K562 (cell line): Measurements from ENCODE around the gene ITPR3. TPM values are rescaled to one million over a fixed set of nuclear protein-coding genes. Genes with fewer than 3 reads are reported as not detected.

ENCODE experiments used
- ATAC-seq: fragments of 200-7000 bp; cut with Tn5 transposase; 3 replicates; pipeline ENCODE4 v1.9.1; 2020; ENCODE audit warnings: moderate library complexity
- BruUV-seq: library from RNA; stranded (reverse); fragments of 400-500 nt; replicated peaks from 2 replicates; lab custom pipeline; 2021; lab: Mats Ljungman, UMichigan
- CTCF ChIA-PET: fragments of 300-600 bp; formaldehyde crosslinking; extraction: SDS; loops from one replicate; lab custom pipeline; 2021; ENCODE audit warnings: low intra/inter-chr PET ratio; lab: Yijun Ruan, JAX
- POLR2A ChIA-PET: fragments of 300-600, 350-650 bp; sonication (Branson Sonifier 250); formaldehyde crosslinking; extraction: SDS; loops from one replicate; lab custom pipeline; 2021; ENCODE audit warnings: antibody characterized with exemption, inconsistent platforms; lab: Yijun Ruan, JAX
- DNase-seq, 4 experiments: peaks; one replicate each; pipeline versions ENCODE4 v3.0.0 to v3.0.0-alpha.2; 2011 to 2018; ENCODE audit warnings: low spot score in 3 of 4, mixed read lengths in 3 of 4; ENCODE audit errors: extremely low read depth in 1 of 4
- FAIRE-seq: peaks from 2 replicates; lab custom pipeline; 2011; peaks lifted over from hg19 to GRCh38; lab: Jason Lieb, UNC
- H2AFZ ChIP-seq: 2 replicates; pipeline ENCODE4 v1.6.0; 2011; ENCODE audit warnings: low read depth, low read length, control low read depth, inconsistent platforms
- H3K27ac ChIP-seq: fragments of 200-600 bp; 3 replicates; pipeline ENCODE4 v1.8.0; 2011; ENCODE audit warnings: low read depth, mild to moderate bottlenecking, control low read depth, inconsistent platforms, low read length, moderate library complexity, mixed read lengths; ENCODE audit errors: extremely low read depth
- H3K27me3 ChIP-seq, 2 experiments: fragments of 300-600 bp in 1 of 2; 2 replicates in 1 of 2; 3 replicates in 1 of 2; pipeline versions ENCODE4 v1.6.0 to v1.8.0; 2011; ENCODE audit warnings: inconsistent platforms in 2 of 2, low read length in 2 of 2, mild to moderate bottlenecking in 1 of 2, mixed read lengths in 1 of 2, moderate library complexity in 1 of 2; ENCODE audit not compliant: control insufficient read depth in 2 of 2, insufficient read depth in 2 of 2
- H3K36me3 ChIP-seq: fragments of 300-600 bp; 3 replicates; pipeline ENCODE4 v1.8.0; 2011; ENCODE audit warnings: mild to moderate bottlenecking, low read length, inconsistent platforms; ENCODE audit not compliant: control insufficient read depth, insufficient read depth
- H3K4me1 ChIP-seq, 2 experiments: fragments of 200-600 bp in 1 of 2; replicated peaks in 1 of 2; 2 replicates in 1 of 2; 3 replicates in 1 of 2; pipeline versions ENCODE4 v1.5.1 to v1.8.0; 2011; ENCODE audit warnings: inconsistent platforms in 2 of 2, low read length in 2 of 2, mild to moderate bottlenecking in 1 of 2, mixed read lengths in 1 of 2, moderate library complexity in 1 of 2; ENCODE audit not compliant: control insufficient read depth in 2 of 2, insufficient read depth in 2 of 2
- H3K4me2 ChIP-seq: 2 replicates; pipeline ENCODE4 v1.6.1; 2011; ENCODE audit warnings: low read length, control low read depth, inconsistent platforms, mixed read lengths; ENCODE audit not compliant: insufficient read depth
- H3K4me3 ChIP-seq: fragments of 200-600 bp; sonication (generic), shearing (Covaris generic); 2 replicates; pipeline ENCODE4 v1.5.1; 2016; ENCODE audit warnings: control low read depth, inconsistent platforms
- H3K79me2 ChIP-seq: fragments of 200-600 bp; 3 replicates; pipeline ENCODE4 v1.8.0; 2011; ENCODE audit warnings: low read length, inconsistent platforms; ENCODE audit not compliant: control insufficient read depth, insufficient read depth
- H3K9ac ChIP-seq, 2 experiments: 2 replicates each; pipeline versions ENCODE4 v1.6.0 to v1.6.1; 2011; ENCODE audit warnings: low read depth in 2 of 2, low read length in 2 of 2, control low read depth in 1 of 2, inconsistent platforms in 1 of 2, mild to moderate bottlenecking in 1 of 2, mixed read lengths in 1 of 2; ENCODE audit not compliant: insufficient read depth in 1 of 2
- H3K9me1 ChIP-seq: one replicate; pipeline ENCODE4 v1.6.0; 2011; ENCODE audit warnings: inconsistent platforms, mild to moderate bottlenecking, low read length, moderate library complexity; ENCODE audit not compliant: control insufficient read depth, insufficient read depth
- H3K9me3 ChIP-seq: replicated peaks from 2 replicates; pipeline ENCODE4 v1.5.1; 2011; ENCODE audit warnings: low read depth, low read length, inconsistent platforms; ENCODE audit not compliant: control insufficient read depth, insufficient read depth
- H4K20me1 ChIP-seq: replicated peaks from 2 replicates; pipeline ENCODE4 v1.6.1; 2011; ENCODE audit warnings: low read length, inconsistent platforms, mixed read lengths; ENCODE audit not compliant: control insufficient read depth, insufficient read depth
- CHD4 ChIP-seq: fragments of 200-600 bp; sonication (generic); IDR thresholded peaks from 3 replicates; pipeline ENCODE4 v1.6.1; 2012; ENCODE audit warnings: low read depth, mild to moderate bottlenecking, mixed read lengths, low read length, inconsistent platforms; ENCODE audit not compliant: insufficient read depth, insufficient replicate concordance, poor library complexity, severe bottlenecking
- ETS2 ChIP-seq: IDR thresholded peaks from 2 replicates; pipeline ENCODE4 v1.6.1; 2016; ENCODE audit warnings: borderline replicate concordance, missing genetic modification characterization, mild to moderate bottlenecking, moderate library complexity, missing compliant biosample characterization; ENCODE audit not compliant: poor library complexity, severe bottlenecking
- ZNF140 ChIP-seq: fragments of 250-450 bp; sonication (Bioruptor Pico); IDR thresholded peaks from 2 replicates; pipeline ENCODE4 v1.8.0; 2021; ENCODE audit warnings: moderate library complexity, mild to moderate bottlenecking, inconsistent platforms
- ZNF609 ChIP-seq: sonication (generic); formaldehyde crosslinking; IDR thresholded peaks from 2 replicates; pipeline ENCODE4 v1.8.1; 2023; ENCODE audit warnings: missing genetic modification reagents, mild to moderate bottlenecking, borderline replicate concordance
- WGBS: fragments of 100-300 bp; shearing (Covaris generic); methylation state at CpG from one replicate; pipeline ENCODE4 v1.1.6; 2016; ENCODE audit warnings: low coverage, mixed read lengths; ENCODE audit not compliant: insufficient coverage; ENCODE audit errors: missing lambda C conversion rate; 5-methylcytosine and 5-hydroxymethylcytosine counted together
- in situ Hi-C: fragments of 300-500 bp; cut with MboI; formaldehyde crosslinking; loops from 4 replicates; pipeline ENCODE4 v1.15.0; 2018; ENCODE audit warnings: inconsistent platforms, mixed read lengths
- intact Hi-C: fragments of 100-400 bp; cut with micrococcal nuclease; formaldehyde crosslinking; loops from 2 replicates; pipeline ENCODE4 v1.14.2; 2022
- polyA plus RNA-seq, 8 experiments: library from polyadenylated mRNA; depleted of rRNA in 4 of 8; stranded (reverse) in 5 of 8; unstranded in 3 of 8; fragments of >200 nt; fragmentation: Nextera tagmentation in 2 of 8; fragmentation: Illumina TruSeq in 1 of 8; extraction: Ambion mirVana in 2 of 8; extraction: Trizol in 1 of 8; gene quantifications; 2 replicates each; pipeline versions ENCODE4 v1.2.1 to v1.2.3, GENCODE V29; 2011 to 2014; ENCODE audit warnings: inconsistent platforms in 1 of 8, missing spikeins in 1 of 8
- total RNA-seq, 7 experiments: library from RNA; depleted of rRNA in 6 of 7; stranded (reverse); fragments of >200 nt in 6 of 7; fragmentation: Illumina TruSeq in 2 of 7; extraction: Trizol in 2 of 7; gene quantifications; 2 replicates each; pipeline versions ENCODE4 v1.2.1 to v1.2.3, GENCODE V29; 2011 to 2021; ENCODE audit warnings: low replicate concordance in 1 of 7
- TF ChIP-seq, protein P1 (sequence below): fragments of 450-650 bp; IDR thresholded peaks from 2 replicates; pipeline ENCODE4 v1.6.1; 2017; ENCODE audit warnings: antibody characterized with exemption

ITPR3 gene
- total and polyA plus RNA-seq, 9 of the 15 experiments (the other 6 are each of a cell fraction or from before 2014, with no cell fraction given) = 0.39 to 35.7 (median 13.2) TPM

DNA sequence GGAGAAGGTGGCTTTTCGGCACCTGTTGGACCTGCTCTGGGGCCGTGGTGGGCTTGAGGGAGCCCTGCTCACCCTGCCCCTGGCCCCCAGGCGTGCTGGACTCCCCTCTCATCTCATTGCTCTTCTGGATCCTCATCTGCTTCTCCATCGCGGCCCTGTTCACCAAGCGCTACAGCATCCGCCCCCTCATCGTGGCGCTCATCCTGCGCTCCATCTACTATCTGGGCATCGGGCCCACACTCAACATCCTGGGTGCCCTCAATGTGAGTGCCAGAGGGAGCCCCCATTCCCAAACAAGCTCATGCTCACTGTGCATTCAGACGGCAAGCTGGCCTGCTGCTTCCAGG is 68.0 kb downstream of the ITPR3 start:
- Histone ChIP-seq H3K9me3 (no peaks in the 10 kb centered on the region), H3K4me2 (no peak overlapping the region), H3K27ac (no peak overlapping the region), H3K79me2 (no peaks in the 10 kb centered on the region), H4K20me1 (peaks cover 9% of the 10 kb centered on the region; the same call in 1 of the 2 replicates), H3K36me3 (peaks cover 98% of the 10 kb centered on the region; the same call in 2 of the 3 replicates), H3K27me3 (no peaks in the 10 kb centered on the region), H3K9ac (no peak overlapping the region), H3K9me1 (no peaks in the 10 kb centered on the region), H3K4me3 (no peak overlapping the region), H2AFZ (no peak overlapping the region), H3K4me1 (peaks cover 0 to 18% of the 10 kb centered on the region in 2 experiments; a peak in 3 of 5 replicates)
- in situ Hi-C loops = no loop called here
- no TSS peak for BruUV-seq
- ATAC-seq (no peak), FAIRE-seq (no peak), DNase-seq (no peak)
- ChIA-PET CTCF (no interaction called here), POLR2A (interaction anchor here (1.2 kb wide), 1 partner anchor 19 kb away, joined by 4 read pairs; no protein-coding TSS in a partner anchor)
- 84% methylated on average over 12 of the region's 12 CpGs for WGBS
- intact Hi-C loops = no loop called here
- TF ChIP-seq, protein P1, sequence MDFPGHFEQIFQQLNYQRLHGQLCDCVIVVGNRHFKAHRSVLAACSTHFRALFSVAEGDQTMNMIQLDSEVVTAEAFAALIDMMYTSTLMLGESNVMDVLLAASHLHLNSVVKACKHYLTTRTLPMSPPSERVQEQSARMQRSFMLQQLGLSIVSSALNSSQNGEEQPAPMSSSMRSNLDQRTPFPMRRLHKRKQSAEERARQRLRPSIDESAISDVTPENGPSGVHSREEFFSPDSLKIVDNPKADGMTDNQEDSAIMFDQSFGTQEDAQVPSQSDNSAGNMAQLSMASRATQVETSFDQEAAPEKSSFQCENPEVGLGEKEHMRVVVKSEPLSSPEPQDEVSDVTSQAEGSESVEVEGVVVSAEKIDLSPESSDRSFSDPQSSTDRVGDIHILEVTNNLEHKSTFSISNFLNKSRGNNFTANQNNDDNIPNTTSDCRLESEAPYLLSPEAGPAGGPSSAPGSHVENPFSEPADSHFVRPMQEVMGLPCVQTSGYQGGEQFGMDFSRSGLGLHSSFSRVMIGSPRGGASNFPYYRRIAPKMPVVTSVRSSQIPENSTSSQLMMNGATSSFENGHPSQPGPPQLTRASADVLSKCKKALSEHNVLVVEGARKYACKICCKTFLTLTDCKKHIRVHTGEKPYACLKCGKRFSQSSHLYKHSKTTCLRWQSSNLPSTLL = no peak
- no peak for TF ChIP-seq ETS2 (tag)
- TF ChIP-seq ZNF609 (CRISPR knock-in tag) = no peak
- no peak for TF ChIP-seq ZNF140 (CRISPR knock-in tag)
- no peak for TF ChIP-seq CHD4
